Measurements from ENCODE around the gene VSIG10. TPM values are rescaled to one million over a fixed set of nuclear protein-coding genes. Genes with fewer than 3 reads are reported as not detected.

VSIG10 gene
- total RNA-seq, 6 experiments from 2014 or later, result 13.1 to 31.3 (median 20.1) TPM

GRCh38 chr12:118055865-118056773 lies 47.7 kb downstream of the VSIG10 start:
- Histone ChIP-seq H3K27me3 (no peaks in the 10 kb centered on the region), H3K4me3 (no peak overlapping the region), H3K36me3 (peaks cover 0 to 9% (median 0%) of the 10 kb centered on the region in 4 donors), H3K27ac (peak overlapping the region; percentile 29 to 76 (median 39)), H3K9me3 (no peaks in the 10 kb centered on the region), H3K4me1 (peaks cover 0 to 78% (median 36%) of the 10 kb centered on the region in 4 donors)
- TF ChIP-seq CTCF (IDR thresholded peaks at IDR 0.05), result no peak
- TF ChIP-seq POLR2A (IDR thresholded peaks at IDR 0.05), result no peak
- DNase-seq, result peak in 2 of 3 donors; percentile 62 to 80
- ATAC-seq, result peak; percentile 6 to 57 (median 52)
- WGBS (ENCODE audit: insufficient coverage, low coverage, low lambda C conversion rate, missing lambda C conversion rate), result 29% methylated on average over 11 of the region's 13 CpGs
- intact Hi-C loops (cut with DNase I), result no loop called here

GRCh38 chr12:118055144-118055557 lies 48.7 kb downstream of the VSIG10 start:
- H3K4me1 ChIP-seq, result peaks cover 0 to 78% (median 36%) of the 10 kb centered on the region in 4 donors
- H3K36me3 ChIP-seq, result peaks cover 0 to 19% (median 0%) of the 10 kb centered on the region in 4 donors
- H3K9me3 ChIP-seq, result no peaks in the 10 kb centered on the region
- peak overlapping the region in 2 of 3 donors; percentile 5 to 76 for H3K27ac ChIP-seq
- ATAC-seq, result peak; percentile 40 to 50 (median 44)
- DNase-seq, result peak in 1 of 3 donors; percentile 65
- TF ChIP-seq CTCF (IDR thresholded peaks at IDR 0.05) (peak; percentile 46 to 79 (median 62)), POLR2A (IDR thresholded peaks at IDR 0.05) (no peak)
- intact Hi-C loops (cut with DNase I), result no loop called here
- no peak overlapping the region for H3K4me3 ChIP-seq
- no peaks in the 10 kb centered on the region for H3K27me3 ChIP-seq
- WGBS (ENCODE audit: insufficient coverage, low coverage, low lambda C conversion rate, missing lambda C conversion rate), result 29% methylated on average over 2 of the region's 2 CpGs

- H3K9me3 ChIP-seq, result no peaks in the 10 kb centered on the region
- H3K36me3 ChIP-seq, result peaks cover 0 to 20% (median 0%) of the 10 kb centered on the region in 4 donors
- no peaks in the 10 kb centered on the region for H3K27me3 ChIP-seq
- no peak overlapping the region for H3K4me3 ChIP-seq
- H3K4me1 ChIP-seq, result peaks cover 0 to 62% (median 30%) of the 10 kb centered on the region in 4 donors
- ATAC-seq, result peak in 1 of 4 donors; percentile 14
- no peak for TF ChIP-seq POLR2A (IDR thresholded peaks at IDR 0.05)
- no peak for TF ChIP-seq CTCF (IDR thresholded peaks at IDR 0.05)
- intact Hi-C loops (cut with DNase I), result no loop called here
- WGBS (ENCODE audit: insufficient coverage, low coverage, low lambda C conversion rate, missing lambda C conversion rate), result 69% methylated on average over 9 of the region's 10 CpGs
- peak overlapping the region; percentile 66 to 76 (median 66) for H3K27ac ChIP-seq
- DNase-seq, result no peak
Measured at GRCh38 chr12:118053071-118053985, 50.5 kb downstream of the VSIG10 start.

GRCh38 chr12:118052324-118053070 lies 51.3 kb downstream of the VSIG10 start:
- DNase-seq (peak; percentile 73 to 93 (median 86)), ATAC-seq (peak; percentile 84 to 92 (median 88))
- H3K27me3 ChIP-seq, result no peaks in the 10 kb centered on the region
- TF ChIP-seq CTCF (IDR thresholded peaks at IDR 0.05) (no peak), POLR2A (IDR thresholded peaks at IDR 0.05) (peak; percentile 30)
- peaks cover 0 to 59% (median 28%) of the 10 kb centered on the region in 4 donors for H3K4me1 ChIP-seq
- peaks cover 0 to 20% (median 0%) of the 10 kb centered on the region in 4 donors for H3K36me3 ChIP-seq
- 32% methylated on average over 6 of the region's 14 CpGs for WGBS (ENCODE audit: insufficient coverage, low coverage, low lambda C conversion rate, missing lambda C conversion rate)
- no peaks in the 10 kb centered on the region for H3K9me3 ChIP-seq
- peak overlapping the region; percentile 66 to 76 (median 66) for H3K27ac ChIP-seq
- H3K4me3 ChIP-seq, result no peak overlapping the region
- intact Hi-C loops (cut with DNase I), result no loop called here

Data from right lobe of liver (tissue), 6 donors.